AG09309 (cell line): ENCODE results near the gene DNAH12.
A peak's percentile ranks its signal among the peaks of the same experiment; 100 is the strongest.
"Not testable (repeated sequence)": the region's sequence is repeated elsewhere in the genome, so short reads cannot be mapped to it uniquely, and the experiment has no call there.

Source experiments
- DNase-seq: peaks from one replicate; pipeline ENCODE4 v3.0.0-alpha.2; 2010; ENCODE audit warnings: low read depth
- H3K4me3 ChIP-seq: 2 replicates; pipeline ENCODE4 v1.5.1; 2011; ENCODE audit warnings: mild to moderate bottlenecking, low read depth, low read length, moderate library complexity; ENCODE audit not compliant: control insufficient read depth
- TF ChIP-seq, protein P1 (sequence below): IDR thresholded peaks from 2 replicates; pipeline ENCODE4 v1.5.1; 2011; ENCODE audit warnings: mild to moderate bottlenecking, low read depth, low read length, inconsistent platforms; ENCODE audit not compliant: insufficient read depth, control insufficient read depth; ENCODE audit errors: missing control alignments

DNAH12 gene

DNA sequence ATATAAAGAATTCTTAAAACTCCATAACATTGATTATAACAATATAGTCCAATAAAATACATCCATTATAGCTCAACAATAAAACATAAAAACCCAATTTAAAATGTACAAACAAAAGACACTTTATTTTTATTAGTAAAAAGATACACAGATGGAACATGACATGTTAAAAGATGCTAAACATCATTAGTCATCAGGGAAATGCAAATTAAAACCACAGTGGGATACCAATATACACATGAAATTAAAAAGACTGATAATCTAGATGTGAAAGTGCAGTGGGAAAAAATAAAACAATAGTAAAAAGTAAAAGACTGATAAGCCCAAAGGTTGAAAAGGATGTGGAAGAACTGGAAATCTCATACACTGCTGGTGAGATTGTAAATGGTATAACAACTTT is 46.2 kb downstream of the DNAH12 start:
- TF ChIP-seq, protein P1, sequence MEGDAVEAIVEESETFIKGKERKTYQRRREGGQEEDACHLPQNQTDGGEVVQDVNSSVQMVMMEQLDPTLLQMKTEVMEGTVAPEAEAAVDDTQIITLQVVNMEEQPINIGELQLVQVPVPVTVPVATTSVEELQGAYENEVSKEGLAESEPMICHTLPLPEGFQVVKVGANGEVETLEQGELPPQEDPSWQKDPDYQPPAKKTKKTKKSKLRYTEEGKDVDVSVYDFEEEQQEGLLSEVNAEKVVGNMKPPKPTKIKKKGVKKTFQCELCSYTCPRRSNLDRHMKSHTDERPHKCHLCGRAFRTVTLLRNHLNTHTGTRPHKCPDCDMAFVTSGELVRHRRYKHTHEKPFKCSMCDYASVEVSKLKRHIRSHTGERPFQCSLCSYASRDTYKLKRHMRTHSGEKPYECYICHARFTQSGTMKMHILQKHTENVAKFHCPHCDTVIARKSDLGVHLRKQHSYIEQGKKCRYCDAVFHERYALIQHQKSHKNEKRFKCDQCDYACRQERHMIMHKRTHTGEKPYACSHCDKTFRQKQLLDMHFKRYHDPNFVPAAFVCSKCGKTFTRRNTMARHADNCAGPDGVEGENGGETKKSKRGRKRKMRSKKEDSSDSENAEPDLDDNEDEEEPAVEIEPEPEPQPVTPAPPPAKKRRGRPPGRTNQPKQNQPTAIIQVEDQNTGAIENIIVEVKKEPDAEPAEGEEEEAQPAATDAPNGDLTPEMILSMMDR = no peak
- no peak overlapping the region for H3K4me3 ChIP-seq
- no peak for DNase-seq

GRCh38 chr3:57484563-57484962 is 59.6 kb downstream of the DNAH12 start:
- no peak overlapping the region for H3K4me3 ChIP-seq
- no peak for DNase-seq
- TF ChIP-seq, protein P1 = no peak

GRCh38 chr3:57477193-57477592 is 67.0 kb downstream of the DNAH12 start:
- not testable (repeated sequence) for DNase-seq, H3K4me3 ChIP-seq

GRCh38 chr3:57464801-57465200 is 79.3 kb downstream of the DNAH12 start:
- H3K4me3 ChIP-seq = no peak overlapping the region
- no peak for DNase-seq
- TF ChIP-seq, protein P1 = peak; percentile 16

- DNase-seq = no peak
- TF ChIP-seq, protein P1 = no peak
- H3K4me3 ChIP-seq = no peak overlapping the region
Observed at GRCh38 chr3:57464011-57464410, 80.1 kb downstream of the DNAH12 start.

GRCh38 chr3:57451150-57451846 is 92.8 kb downstream of the DNAH12 start:
- no peak overlapping the region for H3K4me3 ChIP-seq
- DNase-seq = no peak
- TF ChIP-seq, protein P1 = no peak

DNA sequence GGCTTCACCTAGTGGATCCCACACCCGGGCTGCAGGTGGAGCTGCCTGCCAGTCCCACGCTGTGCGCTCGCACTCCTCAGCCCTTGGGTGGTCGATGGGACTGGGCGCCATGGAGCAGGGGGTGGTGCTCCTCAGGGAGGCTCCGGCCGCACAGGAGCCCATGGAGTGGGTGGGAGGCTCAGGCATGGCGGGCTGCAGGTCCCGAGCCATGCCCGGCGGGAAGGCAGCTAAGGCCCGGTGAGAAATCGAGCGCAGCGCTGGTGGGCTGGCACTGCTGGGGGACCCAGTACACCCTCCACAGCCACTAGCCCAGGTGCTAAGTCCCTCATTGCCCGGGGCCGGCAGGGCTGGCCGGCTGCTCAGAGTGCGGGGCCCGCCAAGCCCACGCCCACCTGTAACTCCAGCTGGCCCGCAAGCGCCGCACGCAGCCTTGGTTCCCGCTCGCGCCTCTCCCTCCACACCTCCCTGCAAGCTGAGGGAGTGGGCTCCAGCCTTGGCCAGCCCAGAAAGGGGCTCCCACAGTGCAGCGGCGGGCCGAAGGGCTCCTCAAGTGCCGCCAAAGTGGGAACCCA is 94.8 kb downstream of the DNAH12 start:
- H3K4me3 ChIP-seq, DNase-seq: not testable (repeated sequence)

DNA sequence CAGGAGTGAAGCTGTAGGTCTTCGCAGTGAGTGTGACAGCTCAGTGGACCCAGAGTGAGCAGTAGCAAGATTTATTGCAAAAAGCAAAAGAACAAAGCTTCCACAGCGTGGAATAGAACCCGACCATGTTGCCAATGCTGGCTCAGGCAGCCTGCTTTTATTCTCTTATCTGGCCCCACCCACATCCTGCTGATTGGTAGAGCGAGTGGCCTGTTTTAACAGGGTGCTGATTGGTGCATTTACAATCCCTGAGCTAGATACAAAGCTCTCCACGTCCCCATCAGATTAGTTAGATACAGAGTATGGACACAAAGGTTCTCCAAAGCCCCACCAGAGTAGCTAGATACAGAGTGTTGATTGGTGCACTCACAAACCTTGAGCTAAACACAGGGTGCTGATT is 95.7 kb downstream of the DNAH12 start:
- not testable (repeated sequence) for H3K4me3 ChIP-seq, DNase-seq
